ENCODE measurements around the gene GSK3B. TPM values are rescaled to one million over a fixed set of nuclear protein-coding genes. Genes with fewer than 3 reads are reported as not detected.

GSK3B gene
- total RNA-seq, 1 donor from 2014 or later: 35.7 TPM

GRCh38 chr3:119800844-119801243 lies 293.4 kb downstream of the GSK3B start:
- no peaks in the 10 kb centered on the region for H3K36me3 Mint-ChIP-seq (ENCODE audit: low read depth)
- DNase-seq (ENCODE audit: low spot score): no peak
- H3K4me1 Mint-ChIP-seq (ENCODE audit: low read depth): no peaks in the 10 kb centered on the region
- H3K4me3 Mint-ChIP-seq (ENCODE audit: low read depth): no peak overlapping the region
- peaks cover 23% of the 10 kb centered on the region for H3K27me3 Mint-ChIP-seq (ENCODE audit: low read depth)
- intact Hi-C loops (cut with micrococcal nuclease): no loop called here
- no peak overlapping the region for H3K27ac Mint-ChIP-seq
- no peaks in the 10 kb centered on the region for H3K9me3 Mint-ChIP-seq

GRCh38 chr3:119796785-119797184 lies 297.5 kb downstream of the GSK3B start:
- Mint-ChIP-seq H3K27ac (no peak overlapping the region), H3K9me3 (no peaks in the 10 kb centered on the region), H3K36me3 (ENCODE audit: low read depth) (no peaks in the 10 kb centered on the region), H3K27me3 (ENCODE audit: low read depth) (peaks cover 21% of the 10 kb centered on the region), H3K4me1 (ENCODE audit: low read depth) (no peaks in the 10 kb centered on the region), H3K4me3 (ENCODE audit: low read depth) (no peak overlapping the region)
- intact Hi-C loops (cut with micrococcal nuclease): no loop called here
- no peak for DNase-seq (ENCODE audit: low spot score)

DNA sequence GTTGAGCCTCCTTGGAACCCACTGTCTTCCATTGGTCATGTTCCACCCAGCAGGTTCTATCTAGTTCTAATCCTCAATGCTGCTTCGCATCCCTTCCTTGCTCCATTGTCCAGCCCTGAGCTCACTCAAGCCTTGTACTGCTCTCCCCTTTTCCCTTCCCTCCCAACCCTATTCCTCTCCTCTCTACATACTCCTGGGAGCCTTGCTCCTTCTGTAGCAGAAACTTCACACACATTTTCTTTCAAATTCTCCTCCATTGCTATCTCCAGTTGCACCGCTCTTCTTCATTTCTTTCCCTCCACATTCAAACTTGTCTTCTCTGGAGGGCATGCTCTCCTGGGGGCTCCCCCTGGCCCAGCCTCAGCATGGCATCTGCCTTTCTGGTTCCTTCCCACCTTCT lies 297.9 kb downstream of the GSK3B start:
- no peak for DNase-seq (ENCODE audit: low spot score)
- Mint-ChIP-seq H3K4me1 (ENCODE audit: low read depth) (no peaks in the 10 kb centered on the region), H3K4me3 (ENCODE audit: low read depth) (no peak overlapping the region), H3K27me3 (ENCODE audit: low read depth) (peaks cover 21% of the 10 kb centered on the region), H3K27ac (no peak overlapping the region), H3K9me3 (no peaks in the 10 kb centered on the region), H3K36me3 (ENCODE audit: low read depth) (no peaks in the 10 kb centered on the region)
- intact Hi-C loops (cut with micrococcal nuclease): no loop called here

DNA sequence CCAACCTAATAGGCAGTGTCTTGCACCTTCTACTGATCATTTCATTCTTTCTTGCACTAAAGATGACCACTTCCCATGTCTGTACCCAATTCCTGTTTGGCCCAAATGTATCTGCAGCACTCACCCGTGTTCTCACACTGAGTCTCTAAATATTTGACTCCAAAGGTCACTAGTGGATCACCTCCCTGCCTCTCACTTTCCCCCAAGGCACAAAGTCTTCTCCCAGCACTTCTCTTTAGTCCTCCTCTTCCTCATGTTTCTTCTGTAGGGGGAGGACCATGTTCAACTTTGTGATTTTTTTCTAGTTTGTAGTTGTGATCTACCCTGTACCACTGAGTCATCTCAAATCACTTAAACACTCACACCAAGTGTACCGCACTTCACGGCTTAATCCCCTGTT lies 298.4 kb downstream of the GSK3B start:
- H3K4me1 Mint-ChIP-seq (ENCODE audit: low read depth): no peaks in the 10 kb centered on the region
- intact Hi-C loops (cut with micrococcal nuclease): no loop called here
- H3K36me3 Mint-ChIP-seq (ENCODE audit: low read depth): no peaks in the 10 kb centered on the region
- no peak overlapping the region for H3K27ac Mint-ChIP-seq
- no peaks in the 10 kb centered on the region for H3K9me3 Mint-ChIP-seq
- no peak for DNase-seq (ENCODE audit: low spot score)
- peaks cover 21% of the 10 kb centered on the region for H3K27me3 Mint-ChIP-seq (ENCODE audit: low read depth)
- no peak overlapping the region for H3K4me3 Mint-ChIP-seq (ENCODE audit: low read depth)

DNA sequence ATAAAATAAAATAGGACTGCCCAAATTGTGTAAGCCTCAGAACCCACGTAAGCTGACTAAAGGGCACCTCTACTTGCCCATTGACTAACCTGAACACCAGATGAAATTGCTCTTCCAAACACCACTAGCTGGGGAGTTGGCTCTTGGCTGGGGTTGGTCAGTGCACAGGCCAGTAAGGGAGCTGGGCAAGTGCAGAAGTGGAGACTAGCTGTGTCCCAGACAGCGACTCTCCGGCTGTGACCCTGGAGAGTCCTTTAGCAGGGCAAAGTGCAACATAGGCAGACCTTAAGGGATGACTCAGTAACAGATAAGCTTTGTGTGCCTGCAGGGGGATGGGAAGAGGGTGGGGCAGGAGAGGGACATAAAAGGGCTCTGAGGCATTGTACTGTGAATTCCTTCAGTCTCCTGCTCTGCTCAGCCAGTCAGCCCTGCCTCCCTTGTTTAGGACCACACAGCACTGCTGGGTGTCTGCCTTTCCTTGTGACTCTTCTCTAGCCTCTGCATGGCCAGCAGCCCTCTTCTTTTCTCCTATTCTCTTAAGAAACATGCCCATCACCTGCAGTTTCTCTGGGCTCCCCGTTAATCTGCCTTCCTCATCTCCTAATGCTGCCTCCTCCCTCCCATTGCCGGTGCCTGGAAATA lies 299.2 kb downstream of the GSK3B start:
- Mint-ChIP-seq H3K9me3 (no peaks in the 10 kb centered on the region), H3K27ac (no peak overlapping the region), H3K4me1 (ENCODE audit: low read depth) (no peaks in the 10 kb centered on the region), H3K36me3 (ENCODE audit: low read depth) (no peaks in the 10 kb centered on the region), H3K4me3 (ENCODE audit: low read depth) (no peak overlapping the region), H3K27me3 (ENCODE audit: low read depth) (peaks cover 15% of the 10 kb centered on the region)
- intact Hi-C loops (cut with micrococcal nuclease): no loop called here
- no peak for DNase-seq (ENCODE audit: low spot score)

- H3K9me3 Mint-ChIP-seq: no peaks in the 10 kb centered on the region
- no peaks in the 10 kb centered on the region for H3K4me1 Mint-ChIP-seq (ENCODE audit: low read depth)
- no peaks in the 10 kb centered on the region for H3K36me3 Mint-ChIP-seq (ENCODE audit: low read depth)
- no peak overlapping the region for H3K4me3 Mint-ChIP-seq (ENCODE audit: low read depth)
- H3K27ac Mint-ChIP-seq: no peak overlapping the region
- DNase-seq (ENCODE audit: low spot score): no peak
- intact Hi-C loops (cut with micrococcal nuclease): no loop called here
- peaks cover 12% of the 10 kb centered on the region for H3K27me3 Mint-ChIP-seq (ENCODE audit: low read depth)
Measured at GRCh38 chr3:119794401-119794800, 299.8 kb downstream of the GSK3B start.

DNA sequence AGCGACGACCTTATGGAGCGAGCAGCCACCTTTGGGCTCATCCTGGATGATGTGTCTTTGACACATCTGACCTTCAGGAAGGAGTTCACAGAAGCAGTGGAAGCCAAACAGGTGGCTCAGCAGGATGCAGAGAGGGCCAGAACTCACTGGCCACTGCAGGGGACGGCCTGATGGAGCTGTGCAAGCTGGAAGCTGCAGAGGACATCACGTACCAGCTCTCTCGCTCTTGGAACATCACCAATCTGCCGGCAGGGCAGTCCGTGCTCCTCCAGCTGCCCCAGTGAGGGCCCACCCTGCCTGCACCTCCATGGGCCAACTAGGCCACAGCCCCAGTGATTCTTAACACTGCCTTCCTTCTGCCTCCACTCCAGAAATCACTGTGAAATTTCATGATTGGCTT lies 302.0 kb downstream of the GSK3B start:
- no peaks in the 10 kb centered on the region for H3K4me1 Mint-ChIP-seq (ENCODE audit: low read depth)
- DNase-seq (ENCODE audit: low spot score): no peak
- H3K27me3 Mint-ChIP-seq (ENCODE audit: low read depth): peaks cover 12% of the 10 kb centered on the region
- no peaks in the 10 kb centered on the region for H3K9me3 Mint-ChIP-seq
- H3K36me3 Mint-ChIP-seq (ENCODE audit: low read depth): no peaks in the 10 kb centered on the region
- intact Hi-C loops (cut with micrococcal nuclease): no loop called here
- H3K4me3 Mint-ChIP-seq (ENCODE audit: low read depth): no peak overlapping the region
- no peak overlapping the region for H3K27ac Mint-ChIP-seq

GRCh38 chr3:119790369-119790768 lies 303.9 kb downstream of the GSK3B start:
- intact Hi-C loops (cut with micrococcal nuclease): no loop called here
- Mint-ChIP-seq H3K4me1 (ENCODE audit: low read depth) (no peaks in the 10 kb centered on the region), H3K27me3 (ENCODE audit: low read depth) (peaks cover 1% of the 10 kb centered on the region), H3K4me3 (ENCODE audit: low read depth) (no peak overlapping the region), H3K27ac (no peak overlapping the region), H3K9me3 (no peaks in the 10 kb centered on the region), H3K36me3 (ENCODE audit: low read depth) (no peaks in the 10 kb centered on the region)
- no peak for DNase-seq (ENCODE audit: low spot score)

DNA sequence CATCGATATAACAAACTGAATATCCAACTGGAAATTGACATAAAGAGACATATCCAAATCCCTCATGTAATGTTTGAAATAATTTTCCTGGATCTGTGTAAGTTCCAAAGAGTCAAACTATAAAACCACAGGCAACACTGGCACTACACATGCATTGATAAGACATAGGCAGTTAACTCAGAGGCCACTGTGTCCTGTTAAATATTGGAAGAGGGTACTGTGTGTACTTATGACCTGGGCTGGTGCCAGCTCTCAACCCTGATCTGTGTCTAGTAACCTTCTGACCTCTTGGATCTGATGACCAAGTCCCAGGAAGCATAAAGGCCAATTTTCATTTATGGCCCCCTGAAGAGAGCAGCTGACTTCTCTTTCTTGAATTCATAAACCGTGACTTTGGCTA lies 307.8 kb downstream of the GSK3B start:
- no peaks in the 10 kb centered on the region for H3K4me1 Mint-ChIP-seq (ENCODE audit: low read depth)
- peaks cover 2% of the 10 kb centered on the region for H3K27me3 Mint-ChIP-seq (ENCODE audit: low read depth)
- no peaks in the 10 kb centered on the region for H3K36me3 Mint-ChIP-seq (ENCODE audit: low read depth)
- no peak overlapping the region for H3K4me3 Mint-ChIP-seq (ENCODE audit: low read depth)
- no peaks in the 10 kb centered on the region for H3K9me3 Mint-ChIP-seq
- no peak overlapping the region for H3K27ac Mint-ChIP-seq
- intact Hi-C loops (cut with micrococcal nuclease): no loop called here
- DNase-seq (ENCODE audit: low spot score): no peak

DNA sequence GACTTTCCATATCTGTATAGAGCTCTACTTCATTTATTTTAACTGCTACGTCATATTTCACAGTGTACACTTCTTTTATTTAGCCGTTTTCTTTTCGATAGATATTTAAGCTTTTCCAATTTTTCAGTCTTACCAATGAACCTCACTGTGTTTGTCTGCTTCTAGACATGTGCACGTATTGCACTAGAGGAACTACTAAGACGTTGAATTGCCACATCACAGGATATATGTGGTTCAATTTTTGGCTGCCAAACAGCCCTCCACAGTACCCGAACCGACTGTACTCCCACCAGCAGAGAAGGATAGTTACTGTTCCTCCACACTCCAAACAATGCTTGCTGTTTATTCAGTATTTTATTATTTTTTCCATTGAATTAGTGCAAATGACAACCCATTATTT lies 310.4 kb downstream of the GSK3B start:
- no peak overlapping the region for H3K4me3 Mint-ChIP-seq (ENCODE audit: low read depth)
- H3K4me1 Mint-ChIP-seq (ENCODE audit: low read depth): peaks cover 6% of the 10 kb centered on the region
- no peak for DNase-seq (ENCODE audit: low spot score)
- H3K27me3 Mint-ChIP-seq (ENCODE audit: low read depth): peaks cover 2% of the 10 kb centered on the region
- H3K9me3 Mint-ChIP-seq: no peaks in the 10 kb centered on the region
- intact Hi-C loops (cut with micrococcal nuclease): no loop called here
- no peak overlapping the region for H3K27ac Mint-ChIP-seq
- no peaks in the 10 kb centered on the region for H3K36me3 Mint-ChIP-seq (ENCODE audit: low read depth)

DNA sequence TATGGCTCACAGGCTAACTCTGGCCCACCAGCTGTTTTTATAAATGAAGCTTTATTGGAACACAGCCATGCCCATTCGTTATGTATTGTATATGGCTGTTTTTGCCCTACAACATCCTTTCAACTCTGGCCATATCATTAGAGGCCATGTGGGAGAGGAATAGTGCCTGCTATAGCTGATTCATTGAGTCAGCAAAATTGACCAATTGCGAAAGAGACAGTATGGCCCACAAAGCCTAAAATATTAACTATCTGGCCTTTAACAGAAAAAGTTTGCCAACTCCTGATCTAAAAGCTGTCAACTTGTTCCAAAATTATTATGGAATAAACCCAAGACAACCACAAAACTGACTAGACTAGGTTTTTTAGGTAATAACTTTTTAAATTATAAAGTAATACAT lies 311.0 kb downstream of the GSK3B start:
- H3K4me1 Mint-ChIP-seq (ENCODE audit: low read depth): peaks cover 6% of the 10 kb centered on the region
- H3K36me3 Mint-ChIP-seq (ENCODE audit: low read depth): no peaks in the 10 kb centered on the region
- no peak overlapping the region for H3K4me3 Mint-ChIP-seq (ENCODE audit: low read depth)
- H3K9me3 Mint-ChIP-seq: no peaks in the 10 kb centered on the region
- no peak overlapping the region for H3K27ac Mint-ChIP-seq
- no peak for DNase-seq (ENCODE audit: low spot score)
- peaks cover 2% of the 10 kb centered on the region for H3K27me3 Mint-ChIP-seq (ENCODE audit: low read depth)
- intact Hi-C loops (cut with micrococcal nuclease): no loop called here

- Mint-ChIP-seq H3K4me3 (ENCODE audit: low read depth) (no peak overlapping the region), H3K9me3 (no peaks in the 10 kb centered on the region), H3K27me3 (ENCODE audit: low read depth) (peaks cover 2% of the 10 kb centered on the region), H3K36me3 (ENCODE audit: low read depth) (no peaks in the 10 kb centered on the region), H3K4me1 (ENCODE audit: low read depth) (peaks cover 6% of the 10 kb centered on the region), H3K27ac (no peak overlapping the region)
- intact Hi-C loops (cut with micrococcal nuclease): no loop called here
- DNase-seq (ENCODE audit: low spot score): no peak
Measured at GRCh38 chr3:119782460-119782859, 311.8 kb downstream of the GSK3B start.

DNA sequence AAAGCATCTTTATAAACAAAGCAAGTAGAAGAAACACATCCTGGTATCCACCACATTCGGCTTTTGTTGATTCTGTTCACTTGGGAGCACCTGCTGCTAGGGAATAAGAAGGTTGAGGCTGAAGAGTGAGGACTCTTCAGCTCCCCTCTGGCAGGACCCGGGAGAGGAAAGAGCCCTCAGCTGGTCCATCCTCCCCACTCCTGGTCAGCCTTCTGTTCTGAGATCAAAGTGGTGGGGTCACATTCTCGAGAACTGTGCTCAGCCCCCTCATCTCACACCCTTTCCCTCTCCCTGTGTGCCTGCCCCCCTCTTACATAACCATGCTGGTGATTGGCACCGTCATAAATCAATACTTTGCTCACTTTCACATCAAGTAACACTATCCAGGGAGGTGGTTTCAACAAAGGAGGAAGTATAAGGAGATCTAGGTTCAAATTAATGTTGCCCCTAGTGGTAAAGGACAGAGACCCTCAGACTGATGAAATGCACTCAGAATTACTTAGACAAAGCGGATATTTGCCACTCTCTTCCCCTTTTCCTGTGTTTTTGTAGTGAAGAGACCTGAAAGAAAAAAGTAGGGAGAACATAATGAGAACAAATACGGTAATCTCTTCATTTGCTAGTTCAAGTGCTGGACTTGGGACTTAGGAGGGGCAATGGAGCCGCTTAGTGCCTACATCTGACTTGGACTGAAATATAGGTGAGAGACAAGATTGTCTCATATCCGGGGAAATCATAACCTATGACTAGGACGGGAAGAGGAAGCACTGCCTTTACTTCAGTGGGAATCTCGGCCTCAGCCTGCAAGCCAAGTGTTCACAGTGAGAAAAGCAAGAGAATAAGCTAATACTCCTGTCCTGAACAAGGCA lies 312.7 kb downstream of the GSK3B start, which contains the start of gene NR1I2:
TSS of gene NR1I2 (plus strand) at position 772 of the 869 bp plus-strand sequence.
- Mint-ChIP-seq H3K4me3 (ENCODE audit: low read depth) (no peak within 1 kb of the TSS), H3K27ac (no peak within 1 kb of the TSS), H3K27me3 (ENCODE audit: low read depth) (peaks cover 2% of the 10 kb centered on the region), H3K9me3 (no peaks in the 10 kb centered on the region), H3K4me1 (ENCODE audit: low read depth) (peaks cover 6% of the 10 kb centered on the region), H3K36me3 (ENCODE audit: low read depth) (no peaks in the 10 kb centered on the region)
- no peak for DNase-seq (ENCODE audit: low spot score)
- intact Hi-C loops (cut with micrococcal nuclease): no loop called here

Data from activated T-helper 2 cell treated with anti-CD3 and anti-CD28 coated beads, Interferon-gamma antibody, Interleukin-2, Interleukin-4, amounts not matched to agents 10 μg/mL and 5 μg/mL and 100 μg/mL, durations not matched to agents 14 hours and 24 hours and 36 hours (primary cell).